HG03108 (cell line): Measurements from ENCODE around the gene AGBL4.
"Not testable (repeated sequence)": the region's sequence is repeated elsewhere in the genome, so short reads cannot be mapped to it uniquely, and the experiment has no call there.

Experiments
- ATAC-seq: cut with Tn5 transposase; IDR thresholded peaks from one replicate; pipeline ENCODE4 v1.9.1; 2021; ENCODE audit warnings: moderate library complexity; ENCODE audit not compliant: unreplicated experiment

Gene AGBL4

DNA sequence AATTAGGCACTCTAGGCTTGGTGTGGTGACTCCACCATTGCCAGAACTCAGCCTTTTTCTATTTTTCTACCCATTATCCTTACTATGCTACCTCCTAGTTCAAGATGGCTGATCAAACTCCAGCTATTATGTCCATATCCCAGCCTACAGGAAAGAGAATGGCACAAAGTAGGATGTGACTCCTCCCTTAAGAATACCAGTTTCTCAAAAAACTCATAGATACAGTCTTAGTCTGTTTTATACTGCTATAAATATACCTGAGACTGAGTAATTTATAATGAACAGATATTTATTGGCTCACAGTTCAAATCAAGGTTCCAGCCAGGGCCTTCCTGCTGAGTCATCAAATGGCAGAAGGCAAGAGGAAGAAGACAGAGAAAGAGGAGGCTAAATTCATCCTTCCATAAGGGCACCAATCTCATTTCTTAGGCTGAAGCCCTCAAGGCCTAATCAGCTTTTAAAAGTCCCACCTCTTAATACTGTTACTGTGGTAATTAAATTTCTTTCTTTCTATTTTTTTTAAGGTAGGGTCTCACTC is 704.3 kb downstream of the AGBL4 start:
- no peak for ATAC-seq

DNA sequence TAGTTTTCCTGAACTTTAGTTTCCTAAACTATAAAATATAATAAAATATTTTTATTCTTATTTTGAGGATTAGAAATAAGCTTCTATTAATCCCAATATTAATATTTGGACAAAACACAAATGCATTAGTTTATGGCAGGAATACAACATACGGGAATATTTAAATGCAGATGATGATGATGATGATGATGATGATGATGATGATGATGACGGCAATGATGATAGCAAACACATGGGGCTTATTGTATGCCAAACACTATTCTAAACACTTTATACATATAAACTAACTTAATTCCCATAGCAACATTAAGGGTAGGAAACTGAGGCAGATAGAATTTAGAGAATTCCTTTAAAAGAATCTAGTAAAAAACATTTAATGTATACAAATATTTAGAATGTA is 705.5 kb downstream of the AGBL4 start:
- ATAC-seq: no peak

DNA sequence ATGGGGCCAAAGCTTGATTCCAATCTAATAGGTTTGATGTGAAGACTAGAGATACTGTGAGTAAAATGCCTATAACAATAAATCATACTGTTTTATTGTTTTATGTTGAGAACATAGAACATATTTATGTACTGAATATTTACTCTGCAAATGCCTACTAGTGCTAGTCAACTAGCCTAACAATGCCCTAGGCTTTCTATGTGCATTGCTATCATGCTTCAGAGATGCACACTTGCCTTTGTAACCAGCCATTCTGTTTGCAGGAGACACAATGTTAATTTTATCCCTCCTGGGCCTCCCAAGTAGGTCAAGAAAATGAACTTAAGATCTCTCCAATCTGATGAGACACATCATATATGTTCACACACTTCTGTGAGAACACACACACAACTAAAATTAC is 716.3 kb downstream of the AGBL4 start:
- ATAC-seq: no peak

DNA sequence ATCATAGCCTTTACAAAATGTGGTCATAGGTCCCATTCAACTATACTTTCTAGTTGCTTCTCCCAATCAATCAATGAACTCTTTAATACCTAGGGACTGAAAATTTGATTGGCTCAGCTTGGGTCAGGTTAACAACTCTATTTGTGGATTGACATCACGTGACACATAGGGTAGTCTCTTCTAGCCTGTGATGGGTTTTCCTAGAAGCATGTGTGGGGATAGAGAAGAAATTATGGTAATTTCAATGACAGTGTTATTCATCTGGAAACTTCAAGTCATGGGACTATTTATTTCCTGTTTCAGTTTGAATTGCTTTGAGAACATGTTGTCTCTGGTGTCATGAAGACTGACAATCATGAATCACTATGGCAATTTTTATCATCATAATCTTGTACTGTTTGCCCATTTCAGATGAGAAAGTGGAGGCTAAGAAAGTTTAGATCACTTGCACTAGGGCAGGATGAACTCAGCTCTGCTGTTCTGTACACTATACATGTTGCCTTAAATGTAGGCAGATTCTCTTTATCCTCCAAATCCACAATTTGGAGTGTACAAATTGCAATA is 717.2 kb downstream of the AGBL4 start:
- no peak for ATAC-seq

DNA sequence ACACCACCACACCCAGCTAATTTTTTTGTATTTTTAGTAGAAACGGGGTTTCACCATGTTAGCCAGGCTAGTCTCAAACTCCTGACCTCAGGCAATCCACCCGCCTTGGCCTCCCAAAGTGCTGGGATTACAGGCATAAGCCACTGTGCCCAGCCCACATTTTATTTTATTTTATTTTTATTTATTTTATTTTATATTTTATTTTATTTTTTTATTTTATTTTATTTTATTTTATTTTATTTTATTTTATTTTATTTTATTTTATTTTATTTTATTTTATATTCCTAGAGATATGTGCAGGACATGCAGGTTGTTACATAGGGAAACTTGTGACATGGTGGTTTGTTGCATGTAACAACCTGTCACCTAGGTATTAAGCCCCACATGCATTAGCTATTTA is 721.4 kb downstream of the AGBL4 start:
- not testable (repeated sequence) for ATAC-seq

DNA sequence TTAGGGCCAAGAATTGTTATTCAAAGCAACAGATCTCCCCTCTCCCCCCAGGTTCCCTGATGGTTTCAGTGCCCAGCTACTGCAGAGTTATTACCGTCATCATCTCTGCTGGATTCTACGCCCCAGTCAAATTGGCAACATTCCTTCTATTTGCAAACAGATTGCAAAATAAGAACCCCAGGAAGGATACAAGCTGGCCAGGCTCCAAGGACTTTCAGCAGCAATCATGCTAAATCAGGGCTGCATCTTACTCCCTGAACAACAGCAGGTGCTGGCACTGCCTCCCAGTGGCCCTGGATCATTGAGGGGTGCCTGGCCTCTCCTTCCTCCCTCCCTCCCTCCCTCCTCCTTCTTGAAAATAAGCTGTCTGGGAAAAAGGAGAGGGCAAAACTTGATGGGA is 725.5 kb downstream of the AGBL4 start:
- no peak for ATAC-seq

DNA sequence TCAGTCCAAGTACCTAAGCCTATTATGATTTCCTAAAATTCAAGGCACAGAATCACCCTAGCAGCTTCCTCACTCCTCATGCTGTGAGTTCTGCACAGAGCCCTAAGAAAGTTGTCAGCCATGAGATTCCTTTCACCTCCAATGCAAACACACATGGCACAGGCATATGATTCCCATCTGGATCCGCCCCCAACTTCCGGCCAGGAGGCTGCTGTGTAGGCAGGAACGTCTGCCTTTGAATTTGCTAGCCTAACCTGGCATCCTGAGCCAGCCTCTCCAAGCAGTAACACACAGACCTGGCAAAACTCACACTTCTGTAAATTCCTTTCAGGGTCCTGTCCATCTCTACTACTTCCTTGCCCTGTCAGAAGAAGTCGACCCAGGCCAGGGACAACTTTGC is 726.0 kb downstream of the AGBL4 start:
- ATAC-seq: no peak

DNA sequence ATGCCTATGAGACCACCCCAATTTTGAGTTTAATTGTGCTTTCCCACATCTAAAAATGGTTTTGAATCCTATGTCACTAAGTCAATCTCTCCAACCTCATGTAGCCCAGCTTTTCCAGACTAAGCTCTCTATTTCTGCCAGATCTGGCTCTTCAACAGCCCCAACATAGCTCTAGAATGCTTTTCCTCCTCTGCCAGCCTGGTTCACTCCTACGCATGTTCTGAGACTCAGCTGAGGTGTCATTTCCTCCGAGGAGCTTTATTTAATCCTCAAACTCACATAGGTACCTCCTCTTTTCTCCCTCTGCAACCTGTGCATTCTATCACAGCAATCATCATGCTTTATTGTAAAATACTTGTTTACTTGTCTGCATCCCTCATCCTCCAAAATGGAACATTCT is 729.2 kb downstream of the AGBL4 start:
- ATAC-seq: no peak

DNA sequence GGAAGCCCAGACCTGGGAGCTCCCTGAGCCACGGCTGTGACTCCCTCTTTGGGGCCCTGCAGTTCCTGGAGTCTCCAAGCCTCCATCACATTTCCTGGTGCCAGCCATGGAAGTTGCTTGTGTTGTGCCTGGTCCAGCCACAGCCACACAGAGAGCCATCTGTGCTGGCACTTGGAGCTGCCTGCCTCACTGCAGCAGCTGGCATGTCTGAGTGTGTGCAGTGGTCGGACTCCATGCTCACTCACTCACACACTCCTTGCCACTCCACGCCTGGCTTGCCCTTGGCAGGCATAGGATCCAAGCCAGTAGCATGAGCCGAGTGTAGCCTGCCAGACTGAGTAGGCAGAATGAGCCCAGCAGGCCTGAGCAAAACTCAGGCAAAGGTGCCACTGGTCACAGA is 730.7 kb downstream of the AGBL4 start:
- no peak for ATAC-seq

DNA sequence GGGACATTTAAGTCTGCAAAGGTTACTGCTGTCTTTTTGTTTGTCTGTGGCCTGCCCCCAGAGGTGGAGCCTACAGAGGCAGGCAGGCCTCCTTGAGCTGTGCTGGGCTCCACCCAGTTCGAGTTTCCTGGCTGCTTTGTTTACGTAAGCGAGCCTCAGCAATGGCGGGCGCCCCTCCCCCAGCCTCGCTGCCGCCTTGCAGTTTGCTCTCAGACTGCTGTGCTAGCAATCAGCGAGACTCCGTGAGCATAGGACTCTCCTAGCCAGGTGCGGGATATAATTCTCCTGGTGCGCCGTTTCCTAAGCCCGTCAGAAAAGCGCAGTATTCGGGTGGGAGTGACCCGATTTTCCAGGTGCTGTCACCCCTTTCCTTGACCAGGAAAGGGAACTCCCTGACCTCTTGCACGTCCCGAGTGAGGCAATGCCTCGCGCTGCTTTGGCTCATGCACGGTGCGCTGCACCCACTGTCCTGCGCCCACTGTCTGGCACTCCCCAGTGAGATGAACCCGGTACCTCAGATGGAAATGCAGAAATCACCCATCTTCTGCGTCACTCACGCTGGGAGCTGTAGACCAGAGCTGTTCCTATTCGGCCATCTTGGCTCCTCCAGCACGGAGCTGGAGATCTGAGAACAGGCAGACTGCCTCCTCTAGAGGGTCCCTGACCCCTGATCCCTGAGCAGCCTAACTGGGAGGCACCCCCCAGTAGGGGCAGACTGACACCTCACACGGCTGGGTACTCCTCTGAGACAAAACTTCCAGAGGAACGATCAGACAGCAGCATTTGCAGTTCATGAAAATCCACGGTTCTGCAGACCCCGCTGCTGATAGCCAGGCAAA is 766.3 kb downstream of the AGBL4 start:
- ATAC-seq: not testable (repeated sequence)

DNA sequence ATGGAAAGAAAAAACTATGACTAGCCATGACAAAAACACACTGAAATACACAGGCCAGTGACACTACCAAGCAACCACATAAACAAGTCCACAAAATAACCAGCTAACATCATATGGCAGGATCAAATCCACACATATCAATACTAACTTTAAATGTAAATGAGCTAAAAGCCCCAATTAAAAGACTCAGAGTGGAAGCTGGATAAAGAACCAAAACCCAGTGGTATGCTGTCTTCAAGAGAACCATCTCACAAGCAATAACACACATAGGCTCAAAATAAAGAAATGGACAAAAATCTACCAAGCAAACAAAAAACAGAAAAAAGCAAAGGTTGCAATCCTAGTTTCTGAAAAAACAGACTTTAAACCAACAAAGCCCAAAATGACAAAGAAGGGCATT is 770.8 kb downstream of the AGBL4 start:
- ATAC-seq: no peak

DNA sequence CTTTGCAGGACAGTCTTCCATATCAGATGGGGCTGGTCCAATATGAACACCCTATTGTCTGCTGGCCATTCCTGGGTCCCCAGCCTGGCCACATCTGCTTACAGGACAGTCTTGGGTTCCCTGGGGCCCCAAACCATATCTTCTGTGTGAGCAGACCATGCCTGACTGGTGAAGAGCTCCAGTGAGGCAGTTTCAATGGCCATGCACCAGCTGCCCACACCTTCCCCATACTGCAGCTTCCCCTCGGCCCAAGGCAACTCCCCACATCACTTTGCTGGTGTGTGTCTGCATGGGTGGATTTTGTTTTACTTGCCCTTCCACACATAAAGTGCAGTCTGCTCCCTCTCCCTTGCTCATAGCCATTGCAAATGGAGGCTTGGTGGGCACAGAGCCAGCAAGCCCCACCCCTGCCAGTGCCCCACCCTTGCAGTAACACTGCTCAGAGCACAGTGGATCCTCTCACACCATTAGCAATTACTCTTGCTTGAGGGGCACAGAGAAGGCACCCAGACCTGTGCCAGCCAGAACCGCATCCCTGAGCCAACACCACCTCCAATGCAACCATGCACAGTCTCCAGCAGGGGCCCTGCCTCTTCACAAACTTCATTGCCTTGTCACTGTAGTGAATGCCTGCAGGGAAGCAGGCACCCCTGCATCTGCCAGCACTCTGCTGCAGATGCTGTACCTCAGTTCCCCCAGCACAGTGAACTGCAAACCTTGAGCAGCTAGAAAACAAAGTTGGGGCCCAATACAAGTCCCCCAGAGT is 772.6 kb downstream of the AGBL4 start:
- no peak for ATAC-seq

DNA sequence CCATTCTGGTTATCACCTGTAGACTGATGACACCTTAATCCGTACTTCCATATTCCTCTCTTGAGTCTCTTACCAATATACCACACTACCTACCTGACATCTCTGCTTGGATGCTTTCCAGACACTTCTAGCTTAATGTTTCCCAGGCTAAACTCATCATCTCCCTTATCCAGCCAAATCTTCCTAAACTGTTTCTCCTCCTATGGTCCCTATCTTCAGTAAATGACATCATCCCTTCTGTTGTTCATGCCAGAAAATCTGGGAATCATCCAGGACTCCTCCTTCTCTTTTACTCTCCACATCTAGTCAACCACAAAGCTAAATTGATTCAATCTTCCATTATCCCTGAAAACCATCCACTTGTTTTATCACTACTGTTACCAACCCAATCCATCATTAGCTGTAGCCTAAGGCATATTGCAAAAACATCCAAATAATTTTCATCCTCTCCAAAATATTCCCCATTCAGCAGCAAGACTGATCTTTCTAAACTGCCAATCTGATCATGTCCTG is 783.0 kb downstream of the AGBL4 start:
- no peak for ATAC-seq

DNA sequence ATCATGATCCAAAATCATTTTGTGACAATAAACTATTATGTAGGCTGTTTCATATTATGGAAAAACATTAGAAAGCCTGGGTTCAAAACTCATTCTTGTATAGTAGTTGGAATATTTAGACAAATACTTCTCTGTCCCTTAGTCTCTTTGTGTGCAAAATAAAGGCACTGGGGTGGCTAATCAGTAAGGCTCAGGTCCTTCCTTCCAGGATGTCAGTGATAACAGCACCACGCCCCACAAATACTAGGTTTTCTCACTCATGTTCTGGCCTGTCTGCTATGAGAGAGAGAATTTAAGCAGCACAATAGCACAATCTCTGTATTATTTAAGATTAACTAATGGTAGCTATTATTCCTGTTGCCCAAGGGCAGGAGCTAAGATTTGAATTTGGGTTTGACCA is 788.8 kb downstream of the AGBL4 start:
- no peak for ATAC-seq

DNA sequence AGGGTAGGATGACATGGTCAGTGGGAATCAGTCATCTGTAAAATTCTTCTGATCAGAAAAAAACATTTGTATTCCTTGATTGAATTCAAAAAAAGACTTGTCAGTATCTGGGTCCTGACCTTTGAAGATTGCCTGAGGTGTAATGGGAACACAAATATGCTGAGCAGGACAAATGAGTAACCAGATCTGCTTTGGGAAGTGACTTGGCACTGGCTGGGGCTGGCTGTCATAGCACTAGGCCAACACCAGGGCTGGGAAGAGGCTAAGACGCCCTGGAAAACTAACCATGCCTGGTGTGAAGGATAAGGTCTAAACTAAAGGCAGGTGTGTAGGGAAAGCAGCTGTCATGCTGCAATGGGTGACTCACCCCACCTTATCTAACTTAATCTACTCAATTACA is 794.2 kb downstream of the AGBL4 start:
- no peak for ATAC-seq

DNA sequence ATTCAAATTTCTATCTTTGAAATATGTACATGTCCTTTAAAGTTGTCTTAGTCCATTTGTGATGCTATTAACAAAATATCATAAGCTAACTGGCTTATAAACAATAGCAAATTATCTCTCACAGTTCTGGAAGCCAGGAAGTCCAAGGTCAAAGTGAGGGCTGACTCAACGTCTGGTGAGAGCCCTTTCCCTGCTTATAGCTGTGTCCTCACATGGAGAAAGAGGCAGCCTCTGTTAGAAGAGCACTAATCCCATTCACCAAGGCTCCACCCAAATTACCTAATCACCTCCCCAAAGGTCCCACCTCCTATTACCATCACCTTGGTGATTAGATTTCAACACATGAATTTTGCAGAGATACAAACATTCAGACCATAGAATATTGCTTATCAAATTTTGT is 797.0 kb downstream of the AGBL4 start:
- no peak for ATAC-seq

DNA sequence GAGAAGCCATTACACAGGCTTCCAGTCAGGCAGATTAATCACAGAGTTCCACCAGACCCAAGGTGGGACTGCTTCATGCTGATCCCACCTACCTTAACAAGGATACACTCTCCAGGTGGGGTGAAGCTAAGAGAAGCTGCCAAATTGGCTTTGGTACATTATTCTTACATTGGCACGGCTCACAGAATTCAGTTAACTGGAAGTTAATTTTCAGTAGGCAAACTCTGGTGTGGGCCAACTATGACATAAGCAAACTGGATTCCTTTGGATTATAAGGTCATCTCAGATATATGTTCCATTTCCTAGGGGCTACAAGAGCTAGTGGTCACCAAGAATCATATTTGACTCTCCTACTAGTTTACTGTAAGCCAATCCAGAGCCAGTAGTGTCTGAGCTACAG is 798.3 kb downstream of the AGBL4 start:
- no peak for ATAC-seq

DNA sequence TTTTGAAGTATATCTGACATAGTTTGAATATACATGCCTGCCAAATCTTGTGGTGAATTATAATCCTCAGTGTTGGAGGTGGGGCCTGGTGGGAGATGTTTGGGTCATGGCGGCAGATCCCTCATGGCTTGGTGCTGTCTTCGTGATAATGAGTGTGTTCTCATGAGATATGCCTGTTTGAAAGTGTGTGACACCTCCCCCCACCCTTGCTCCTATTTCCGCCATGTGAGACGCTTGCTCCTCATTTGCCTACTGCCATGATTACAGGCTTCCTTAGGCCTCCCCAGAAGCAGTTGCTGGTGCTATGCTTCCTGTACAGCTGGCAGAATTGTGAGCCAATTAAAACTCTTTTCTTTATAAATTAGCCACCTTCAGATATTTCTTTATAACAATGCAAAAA is 810.5 kb downstream of the AGBL4 start:
- ATAC-seq: no peak

DNA sequence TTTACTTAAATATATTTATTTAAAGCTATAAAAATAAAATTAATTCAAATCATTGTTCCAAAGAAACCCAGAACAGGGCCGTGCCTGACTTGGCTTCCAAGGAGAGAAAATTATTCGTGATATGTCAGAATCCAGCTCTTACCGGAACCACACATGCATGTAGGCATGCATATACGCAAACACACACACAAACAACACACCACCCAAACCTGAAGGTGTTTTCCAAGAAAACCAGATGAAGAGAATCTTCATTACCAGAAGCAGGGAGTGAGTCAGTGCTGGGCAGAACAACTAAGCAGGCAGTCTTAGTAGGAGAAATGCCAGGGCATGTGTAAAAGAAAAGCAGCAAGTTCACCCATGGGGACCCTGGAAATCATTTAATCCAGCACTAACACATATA is 815.0 kb downstream of the AGBL4 start:
- no peak for ATAC-seq

DNA sequence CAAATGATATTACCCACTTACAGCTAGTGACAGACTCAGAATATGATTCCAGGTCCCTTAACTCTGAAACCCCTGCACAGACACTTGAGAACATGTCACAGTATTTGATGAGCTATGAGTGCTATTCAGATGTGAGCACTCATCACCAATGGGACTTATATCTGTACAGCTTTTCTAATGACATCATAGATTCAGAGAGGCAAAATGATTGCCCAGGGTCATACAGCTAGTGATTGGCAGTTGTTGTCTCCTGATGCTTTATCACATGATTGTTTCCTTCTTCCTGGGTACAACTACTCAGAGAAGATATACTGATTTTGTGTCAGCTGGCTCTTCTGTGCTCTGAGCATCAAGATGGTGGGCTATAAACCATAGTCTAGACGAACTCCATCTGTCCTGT is 819.0 kb downstream of the AGBL4 start:
- ATAC-seq: no peak

DNA sequence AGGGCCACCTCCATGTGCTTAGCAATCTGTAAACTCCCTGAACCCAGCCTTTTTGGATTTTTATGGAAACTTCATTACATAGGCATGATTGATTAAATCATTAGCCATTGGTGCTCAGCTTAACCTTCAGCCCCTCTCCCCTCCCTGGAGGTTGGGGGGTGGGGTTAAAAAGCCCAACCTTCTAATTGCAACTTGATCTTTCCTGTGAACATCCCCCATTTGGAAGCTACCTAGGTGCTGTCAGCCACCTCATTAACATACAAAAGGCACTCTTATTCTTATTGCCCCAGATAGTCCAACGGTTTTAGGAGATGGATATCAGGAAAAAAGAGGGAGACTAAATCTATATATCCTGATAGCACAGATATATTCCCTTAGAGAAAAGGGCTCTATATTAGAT is 823.0 kb downstream of the AGBL4 start:
- ATAC-seq: no peak

DNA sequence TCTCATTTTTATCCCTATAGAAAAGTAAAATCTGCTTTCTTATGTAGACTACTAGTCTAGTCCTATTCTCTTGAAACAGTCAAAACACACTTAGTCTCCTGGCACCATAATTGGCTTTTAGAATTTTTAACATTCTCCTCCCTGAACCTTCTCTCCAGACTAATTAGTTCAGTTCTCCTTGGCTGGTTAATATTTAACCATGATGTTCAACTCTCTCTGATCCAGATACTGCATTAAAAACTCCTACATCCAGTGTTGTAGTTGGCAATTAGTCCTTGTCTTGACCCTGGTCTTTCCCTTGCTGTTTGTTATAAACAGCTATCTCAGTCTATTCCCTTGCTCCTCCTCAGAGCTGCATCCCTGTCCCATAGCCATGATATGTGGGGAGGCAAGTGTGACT is 824.2 kb downstream of the AGBL4 start:
- no peak for ATAC-seq
